Measurements from ENCODE around the gene PPP4R2.
"Not testable (repeated sequence)": the region's sequence is repeated elsewhere in the genome, so short reads cannot be mapped to it uniquely, and the experiment has no call there.

Gene PPP4R2

DNA sequence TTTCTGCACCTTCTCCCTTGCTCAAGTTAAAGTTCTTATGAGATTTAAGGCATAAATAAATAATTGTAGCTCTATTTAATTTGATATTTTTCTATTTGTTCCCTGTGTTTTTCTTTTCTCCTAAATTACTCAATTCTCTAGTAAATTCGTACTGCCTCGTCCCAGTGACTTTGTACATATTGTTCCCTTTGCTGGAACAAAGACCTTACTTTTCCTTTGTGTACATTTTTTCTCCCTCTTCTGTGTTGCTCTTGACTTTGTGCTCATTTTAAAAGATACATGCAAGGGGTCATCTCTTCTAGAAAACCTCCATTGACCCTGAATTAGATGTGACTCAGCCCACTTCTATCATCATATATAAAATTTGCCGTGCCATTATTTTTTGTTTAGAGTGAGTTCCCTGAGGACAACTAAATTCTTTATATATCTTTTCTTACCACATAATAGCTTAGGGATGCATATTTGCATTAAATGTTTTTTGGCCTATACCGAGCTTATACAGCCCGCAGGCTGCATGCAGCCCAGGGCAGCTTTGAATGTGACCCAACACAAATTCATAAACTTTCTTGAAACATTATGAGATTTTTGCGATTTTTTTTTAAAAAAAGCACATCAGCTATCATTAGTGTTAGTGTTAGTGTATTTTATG is 29.6 kb downstream of the PPP4R2 start:
- DNase-seq (ENCODE audit: low spot score) = peak; percentile 12

GRCh38 chr3:73026760-73027113 is 30.1 kb downstream of the PPP4R2 start:
- DNase-seq (ENCODE audit: low spot score) = no peak

GRCh38 chr3:73028803-73029202 is 32.2 kb downstream of the PPP4R2 start:
- no peak for DNase-seq (ENCODE audit: low spot score)

DNA sequence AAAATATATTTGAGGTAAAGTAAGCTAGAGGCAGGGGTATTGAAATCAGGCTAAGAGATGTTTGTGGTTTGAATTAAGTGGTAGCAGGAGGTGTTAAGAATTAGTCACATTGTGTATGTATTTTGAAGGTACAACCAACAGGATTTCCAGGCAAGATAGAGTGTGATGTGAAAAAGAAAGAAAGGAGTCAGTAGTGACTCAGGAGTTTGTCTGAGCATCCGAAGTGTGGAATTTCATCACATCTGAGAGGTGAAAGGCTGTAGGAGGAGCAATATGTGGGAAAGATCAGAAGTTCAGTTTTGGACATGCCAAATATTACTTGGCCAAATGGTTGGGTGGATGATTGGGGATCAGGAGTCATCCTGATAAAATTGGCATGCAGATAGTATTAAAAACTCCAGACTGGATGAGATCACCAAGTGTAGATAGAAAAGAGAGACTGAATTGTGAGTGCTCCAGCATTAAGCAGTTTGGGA is 32.7 kb downstream of the PPP4R2 start:
- no peak for DNase-seq (ENCODE audit: low spot score)

DNA sequence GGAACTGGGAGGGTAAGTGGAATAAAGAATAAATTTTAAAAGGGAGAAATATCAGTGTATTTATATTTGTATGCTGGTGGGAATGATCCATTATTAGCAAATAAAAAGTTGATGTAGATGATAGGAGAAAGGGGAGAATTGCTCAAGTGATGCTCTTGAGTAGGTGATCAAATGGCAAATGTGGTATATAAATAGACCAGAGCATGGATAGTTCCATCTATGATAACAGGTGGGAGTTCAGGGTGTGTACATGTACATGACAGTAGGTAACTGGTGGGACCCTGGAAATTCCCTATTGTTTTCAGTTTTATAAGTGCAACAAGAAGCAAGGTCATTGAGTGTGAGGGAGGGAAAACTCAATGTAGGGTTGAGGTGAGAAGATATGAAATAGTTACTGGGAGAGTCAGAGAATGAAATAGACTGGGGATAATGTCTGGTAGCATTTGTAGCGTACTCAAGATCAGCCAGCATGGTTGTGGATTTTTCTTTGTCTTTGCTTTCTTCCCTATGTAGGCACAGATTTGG is 33.5 kb downstream of the PPP4R2 start:
- DNase-seq (ENCODE audit: low spot score) = no peak

DNA sequence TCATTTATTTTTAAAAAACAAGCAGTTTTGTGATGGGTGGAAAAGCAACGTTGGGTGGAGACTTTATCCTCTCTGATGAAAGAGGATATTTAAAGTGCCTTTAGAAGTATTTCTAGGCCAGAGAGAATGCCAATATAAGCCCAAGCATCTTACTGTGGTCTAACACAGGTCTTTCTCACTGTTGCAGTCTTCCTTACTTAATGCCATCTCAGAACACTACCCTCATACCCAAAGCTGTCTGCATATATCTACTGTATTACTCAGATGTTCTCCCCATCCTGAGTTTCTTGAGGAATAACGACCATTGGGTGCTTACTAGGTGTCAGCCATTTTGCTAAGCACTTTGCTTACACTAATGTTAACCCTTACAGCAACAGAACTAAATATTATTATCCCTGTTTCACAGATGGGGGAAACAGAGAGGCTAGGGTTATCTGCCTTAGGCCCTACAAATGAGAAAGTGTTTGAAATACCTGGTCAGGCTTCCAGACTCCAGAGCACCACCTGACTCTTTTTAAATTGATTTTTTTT is 35.0 kb downstream of the PPP4R2 start:
- no peak for DNase-seq (ENCODE audit: low spot score)

GRCh38 chr3:73036694-73037591 is 40.3 kb downstream of the PPP4R2 start:
- no peak for DNase-seq (ENCODE audit: low spot score)

- DNase-seq (ENCODE audit: low spot score) = no peak
These were observed 44.9 kb downstream of the PPP4R2 start for GRCh38 chr3:73041537-73041936.

GRCh38 chr3:73043414-73043813 is 46.8 kb downstream of the PPP4R2 start:
- DNase-seq (ENCODE audit: low spot score) = no peak

DNA sequence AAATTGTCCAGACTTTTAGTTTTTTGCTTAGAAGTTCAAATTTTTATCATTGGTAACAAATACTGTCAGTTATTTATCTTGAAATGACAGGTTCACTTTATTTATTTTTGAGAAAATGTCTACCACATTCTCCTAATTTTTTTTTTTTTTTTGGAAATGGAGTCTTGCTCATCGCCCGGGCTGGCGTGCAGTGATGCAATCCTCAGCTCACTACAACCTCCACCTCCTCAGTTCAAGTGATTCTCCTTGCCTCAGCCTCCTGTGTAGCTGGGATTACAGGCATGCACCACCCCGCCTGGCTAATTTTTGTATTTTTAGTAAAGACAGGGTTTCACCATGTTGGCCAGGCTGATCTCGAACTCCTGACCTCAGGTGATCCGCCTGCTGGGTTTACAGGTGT is 48.8 kb downstream of the PPP4R2 start:
- no peak for DNase-seq (ENCODE audit: low spot score)

DNA sequence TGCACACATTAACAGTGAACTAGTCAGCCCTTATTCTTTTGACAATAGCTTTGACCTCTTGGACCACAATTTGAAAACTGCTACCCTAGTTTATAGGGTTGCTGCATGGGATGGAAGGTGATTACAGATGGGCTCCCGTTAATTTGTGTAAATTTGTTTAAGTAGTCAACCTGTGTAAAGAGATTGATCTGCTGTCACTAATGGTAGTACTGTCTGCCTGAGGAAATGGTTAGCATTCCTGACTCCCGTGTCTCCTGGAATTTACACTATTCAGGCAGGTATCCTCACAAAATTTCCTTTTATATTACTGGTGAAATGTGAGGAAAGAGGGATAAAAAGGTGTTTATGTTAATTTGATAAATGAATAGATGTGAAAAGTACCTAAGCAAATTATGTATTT is 49.6 kb downstream of the PPP4R2 start:
- no peak for DNase-seq (ENCODE audit: low spot score)

DNA sequence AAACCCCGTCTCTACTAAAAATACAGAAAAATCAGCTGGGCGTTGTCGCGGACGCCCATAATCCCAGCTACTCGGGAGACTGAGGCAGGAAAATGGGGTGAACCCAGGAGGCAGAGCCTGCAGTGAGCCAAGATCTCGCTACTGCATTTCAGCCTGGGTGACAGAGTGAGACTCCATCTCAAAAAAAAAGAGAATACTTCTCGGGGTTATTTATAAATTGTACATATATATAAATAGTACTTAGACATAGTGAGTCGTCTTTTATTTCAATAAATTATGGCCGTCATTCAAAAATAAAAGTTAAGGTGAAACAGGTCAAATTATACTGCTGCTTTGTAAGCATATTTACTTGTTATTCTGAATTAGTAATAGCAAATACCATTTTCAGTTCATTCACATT is 52.7 kb downstream of the PPP4R2 start:
- DNase-seq (ENCODE audit: low spot score) = no peak

- DNase-seq (ENCODE audit: low spot score) = no peak
These were observed 56.2 kb downstream of the PPP4R2 start for GRCh38 chr3:73052857-73053256.

DNA sequence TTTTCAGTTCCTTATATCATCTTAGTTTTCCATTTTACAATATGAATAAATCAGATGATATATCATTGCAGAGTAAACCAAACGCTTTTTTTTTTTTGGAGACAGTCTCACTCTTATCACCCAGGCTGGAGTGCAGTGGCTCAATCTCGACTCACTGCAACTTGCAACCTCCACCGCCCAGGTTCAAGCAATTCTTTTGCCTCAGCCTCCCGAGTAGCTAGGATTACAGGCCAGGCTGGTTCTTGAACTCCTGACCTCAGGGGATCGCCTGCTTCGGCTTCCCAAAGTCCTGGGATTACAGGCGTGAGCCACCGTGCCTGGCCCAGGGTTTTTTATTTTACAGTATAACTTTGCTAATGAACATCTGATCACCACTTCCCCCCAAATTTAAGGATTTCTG is 59.0 kb downstream of the PPP4R2 start:
- DNase-seq (ENCODE audit: low spot score) = no peak

GRCh38 chr3:73056014-73056844 is 59.6 kb downstream of the PPP4R2 start:
- DNase-seq (ENCODE audit: low spot score) = peak; percentile 45

DNA sequence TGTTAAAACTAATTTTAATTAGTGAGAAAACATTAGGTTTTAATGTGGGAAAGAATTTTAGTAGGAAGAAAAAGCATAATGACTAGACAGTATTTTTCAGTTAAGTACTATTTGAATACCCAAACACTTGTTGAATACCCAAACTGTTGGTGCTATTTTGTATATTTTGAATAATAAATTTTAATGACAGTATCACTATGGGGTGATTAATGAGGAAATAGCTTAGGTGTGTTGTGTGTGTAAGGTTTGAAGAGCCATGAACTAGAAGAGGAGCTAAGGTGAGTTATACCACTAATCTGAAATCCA is 60.2 kb downstream of the PPP4R2 start:
- no peak for DNase-seq (ENCODE audit: low spot score)

DNA sequence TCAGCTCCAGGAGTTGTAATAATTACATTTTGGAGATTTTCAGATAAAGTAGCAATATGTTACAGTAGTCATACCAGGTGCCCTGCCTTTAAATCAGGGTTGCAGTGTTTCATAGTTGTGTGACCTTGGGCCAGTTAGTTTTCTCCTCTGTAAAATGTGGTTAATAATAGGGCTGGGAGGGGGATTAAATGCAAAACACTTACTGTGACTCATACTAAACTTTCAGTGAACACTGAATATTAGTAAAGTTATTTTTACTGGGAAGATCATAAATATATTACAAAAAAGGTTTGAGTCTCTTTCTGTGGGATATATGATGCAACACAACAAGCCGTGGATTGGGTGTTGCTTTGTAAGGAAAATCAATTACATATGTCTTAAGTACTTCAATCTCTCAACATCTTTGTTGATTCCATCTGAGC is 63.7 kb downstream of the PPP4R2 start:
- no peak for DNase-seq (ENCODE audit: low spot score)

- no peak for DNase-seq (ENCODE audit: low spot score)
These were observed 64.8 kb downstream of the PPP4R2 start, which contains the start of gene EBLN2 for GRCh38 chr3:73061416-73061815. EBLN2 (plus strand) TSS chr3:73061659; CDS start chr3:73062082, 423 bp downstream.

DNA sequence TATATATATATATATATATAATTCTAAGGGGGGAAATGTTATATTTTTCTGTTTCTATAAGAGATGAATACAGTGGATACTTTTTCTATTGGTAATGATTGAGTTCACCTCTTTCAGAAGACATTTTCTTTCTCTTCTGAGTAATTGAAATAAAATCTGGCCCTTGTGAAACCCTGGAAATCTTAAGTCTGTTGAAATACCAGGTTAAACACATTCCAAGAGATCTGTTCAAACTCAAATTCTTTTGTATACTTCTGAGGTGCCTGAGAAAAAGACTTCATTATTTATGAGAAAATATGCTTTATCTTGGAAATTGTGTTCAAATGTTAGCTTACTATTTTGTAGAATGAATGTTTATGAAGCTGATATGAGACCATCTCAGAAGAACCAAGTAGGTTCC is 69.6 kb downstream of the PPP4R2 start:
- DNase-seq (ENCODE audit: low spot score) = not testable (repeated sequence)

DNA sequence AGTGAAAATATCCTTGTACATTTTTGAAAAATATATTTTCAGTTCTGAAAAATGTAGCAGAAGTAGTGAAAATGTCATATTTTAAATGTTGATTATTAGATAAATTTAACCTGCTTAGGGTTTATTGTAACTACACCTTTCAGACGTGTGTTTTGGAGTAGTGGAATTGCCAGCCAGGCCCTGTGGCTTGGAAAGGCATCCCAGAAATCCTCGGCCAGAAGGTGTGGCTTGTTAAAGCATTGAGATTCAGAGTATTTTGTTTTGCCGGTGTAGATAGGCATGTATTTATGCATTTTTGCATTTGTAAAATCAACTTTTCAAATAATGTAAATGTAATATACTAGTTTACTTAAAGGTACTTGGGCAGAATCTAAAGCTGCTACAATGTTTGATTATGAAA is 71.8 kb downstream of the PPP4R2 start:
- DNase-seq (ENCODE audit: low spot score) = no peak

DNA sequence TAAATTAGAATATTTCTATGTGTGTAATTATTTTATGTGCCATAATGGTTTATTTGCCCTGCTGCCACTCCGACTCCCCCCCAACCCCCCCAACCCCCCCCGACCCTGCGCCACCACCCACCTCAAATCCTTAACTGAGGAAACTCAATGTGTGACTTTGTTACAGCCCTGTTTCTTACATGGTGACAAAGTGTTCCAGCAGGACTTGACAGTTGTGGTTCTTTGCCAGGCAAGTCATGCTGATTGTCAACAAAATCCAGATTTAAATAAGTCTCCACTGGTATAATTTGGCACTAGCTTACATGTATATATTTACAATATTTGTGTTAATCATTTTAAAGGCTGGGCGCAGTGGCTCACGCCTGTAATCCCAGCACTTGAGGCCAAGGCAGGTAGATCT is 72.6 kb downstream of the PPP4R2 start:
- DNase-seq (ENCODE audit: low spot score) = no peak

GRCh38 chr3:73069775-73070444 is 73.3 kb downstream of the PPP4R2 start:
- no peak for DNase-seq (ENCODE audit: low spot score)

Data from putamen (tissue), 1 donor.